ENCODE results near the gene DNAJB14. TPM values are rescaled to one million over a fixed set of nuclear protein-coding genes. Genes with fewer than 3 reads are reported as not detected.

DNAJB14 gene
- total and polyA plus RNA-seq, 2 of the 4 experiments (the other 2 are of a cell fraction): 12.9 to 15.6 TPM

DNA sequence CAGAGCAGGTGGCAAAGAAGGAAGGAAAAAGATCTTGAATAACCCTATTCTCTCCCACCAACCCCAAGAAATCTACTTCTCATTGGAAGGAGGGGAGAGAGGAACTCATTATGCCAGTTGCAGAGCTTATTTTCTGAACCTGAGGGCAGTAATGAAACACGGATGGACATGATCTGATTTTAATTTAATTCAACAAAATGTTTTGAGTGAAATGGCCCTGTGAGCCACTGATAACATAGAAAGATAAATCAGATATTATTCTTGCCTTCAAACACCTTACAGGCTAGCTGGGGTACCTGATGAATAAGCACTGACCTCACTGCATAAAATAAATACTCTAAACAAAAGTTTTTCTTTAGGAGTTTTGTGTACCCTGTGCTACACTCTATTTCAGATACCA lies 99.5 kb downstream of the DNAJB14 start:
- in situ Hi-C loops (cut with MboI; ENCODE audit: low sequenced_read_pairs) (no loop called here), dilution Hi-C loops (cut with HindIII; ENCODE audit: low sequenced_read_pairs, unreplicated experiment) (no loop called here), intact Hi-C loops (cut with micrococcal nuclease) (no loop called here)
- TF ChIP-seq RCOR1 (IDR thresholded peaks at IDR 0.05; ENCODE audit: insufficient replicate concordance, low read length) (no peak), CEBPB (IDR thresholded peaks at IDR 0.05; ENCODE audit: low read depth, low read length) (no peak), CHD1 (IDR thresholded peaks at IDR 0.05; ENCODE audit: low read depth, low read length) (no peak), POLR2A (IDR thresholded peaks at IDR 0.05; ENCODE audit: low read depth, low read length) (no peak), SMC3 (IDR thresholded peaks at IDR 0.05; ENCODE audit: low read depth, low read length) (no peak), FOS (IDR thresholded peaks at IDR 0.05; ENCODE audit: low read depth, low read length) (no peak), MAFK (IDR thresholded peaks at IDR 0.05; ENCODE audit: low read depth, low read length) (no peak), BHLHE40 (IDR thresholded peaks at IDR 0.05; ENCODE audit: low read depth, low read length) (no peak), NFE2L2 (IDR thresholded peaks at IDR 0.05; ENCODE audit: low read depth, low read length) (no peak), RFX5 (IDR thresholded peaks at IDR 0.05; ENCODE audit: low read depth, low read length) (no peak), RAD21 (IDR thresholded peaks at IDR 0.05; ENCODE audit: low read length) (no peak), MXI1 (IDR thresholded peaks at IDR 0.05; ENCODE audit: borderline replicate concordance, low read depth, low read length) (no peak), MAZ (IDR thresholded peaks at IDR 0.05; ENCODE audit: borderline replicate concordance, low read depth, low read length) (no peak)
- TF ChIP-seq, protein P1, sequence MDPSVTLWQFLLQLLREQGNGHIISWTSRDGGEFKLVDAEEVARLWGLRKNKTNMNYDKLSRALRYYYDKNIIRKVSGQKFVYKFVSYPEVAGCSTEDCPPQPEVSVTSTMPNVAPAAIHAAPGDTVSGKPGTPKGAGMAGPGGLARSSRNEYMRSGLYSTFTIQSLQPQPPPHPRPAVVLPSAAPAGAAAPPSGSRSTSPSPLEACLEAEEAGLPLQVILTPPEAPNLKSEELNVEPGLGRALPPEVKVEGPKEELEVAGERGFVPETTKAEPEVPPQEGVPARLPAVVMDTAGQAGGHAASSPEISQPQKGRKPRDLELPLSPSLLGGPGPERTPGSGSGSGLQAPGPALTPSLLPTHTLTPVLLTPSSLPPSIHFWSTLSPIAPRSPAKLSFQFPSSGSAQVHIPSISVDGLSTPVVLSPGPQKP (IDR thresholded peaks at IDR 0.05; ENCODE audit: borderline replicate concordance, low read depth, low read length): no peak
- TF ChIP-seq, protein P2, sequence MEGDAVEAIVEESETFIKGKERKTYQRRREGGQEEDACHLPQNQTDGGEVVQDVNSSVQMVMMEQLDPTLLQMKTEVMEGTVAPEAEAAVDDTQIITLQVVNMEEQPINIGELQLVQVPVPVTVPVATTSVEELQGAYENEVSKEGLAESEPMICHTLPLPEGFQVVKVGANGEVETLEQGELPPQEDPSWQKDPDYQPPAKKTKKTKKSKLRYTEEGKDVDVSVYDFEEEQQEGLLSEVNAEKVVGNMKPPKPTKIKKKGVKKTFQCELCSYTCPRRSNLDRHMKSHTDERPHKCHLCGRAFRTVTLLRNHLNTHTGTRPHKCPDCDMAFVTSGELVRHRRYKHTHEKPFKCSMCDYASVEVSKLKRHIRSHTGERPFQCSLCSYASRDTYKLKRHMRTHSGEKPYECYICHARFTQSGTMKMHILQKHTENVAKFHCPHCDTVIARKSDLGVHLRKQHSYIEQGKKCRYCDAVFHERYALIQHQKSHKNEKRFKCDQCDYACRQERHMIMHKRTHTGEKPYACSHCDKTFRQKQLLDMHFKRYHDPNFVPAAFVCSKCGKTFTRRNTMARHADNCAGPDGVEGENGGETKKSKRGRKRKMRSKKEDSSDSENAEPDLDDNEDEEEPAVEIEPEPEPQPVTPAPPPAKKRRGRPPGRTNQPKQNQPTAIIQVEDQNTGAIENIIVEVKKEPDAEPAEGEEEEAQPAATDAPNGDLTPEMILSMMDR (conservative IDR thresholded peaks at IDR 0.05; ENCODE audit: low read depth, low read length): no peak
- TF ChIP-seq, protein P3, sequence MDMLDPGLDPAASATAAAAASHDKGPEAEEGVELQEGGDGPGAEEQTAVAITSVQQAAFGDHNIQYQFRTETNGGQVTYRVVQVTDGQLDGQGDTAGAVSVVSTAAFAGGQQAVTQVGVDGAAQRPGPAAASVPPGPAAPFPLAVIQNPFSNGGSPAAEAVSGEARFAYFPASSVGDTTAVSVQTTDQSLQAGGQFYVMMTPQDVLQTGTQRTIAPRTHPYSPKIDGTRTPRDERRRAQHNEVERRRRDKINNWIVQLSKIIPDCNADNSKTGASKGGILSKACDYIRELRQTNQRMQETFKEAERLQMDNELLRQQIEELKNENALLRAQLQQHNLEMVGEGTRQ (IDR thresholded peaks at IDR 0.05; ENCODE audit: low read depth, low read length): no peak
- Histone ChIP-seq H3K56ac (ENCODE audit: extremely low read depth, insufficient read depth, low read length) (no peak overlapping the region), H4K20me1 (ENCODE audit: insufficient read depth, low read length) (no peaks in the 10 kb centered on the region), H4K8ac (ENCODE audit: low read depth in 2 of 2, low read length in 2 of 2) (no peak overlapping the region), H3K23ac (ENCODE audit: low read depth, low read length) (no peak overlapping the region), H3K4ac (ENCODE audit: low read depth, low read length) (no peak overlapping the region), H3K27ac (ENCODE audit: insufficient read depth, low read length) (no peak overlapping the region), H2AK9ac (replicated peaks; ENCODE audit: low read depth, low read length, poor library complexity) (no peak overlapping the region), H3K79me1 (ENCODE audit: low read depth in 1 of 2, low read length in 2 of 2) (no peaks in the 10 kb centered on the region), H3K9ac (ENCODE audit: low read depth, low read length) (no peak overlapping the region), H2BK20ac (ENCODE audit: low read depth, low read length) (no peak overlapping the region), H3K14ac (replicated peaks; ENCODE audit: low read depth, low read length) (no peak overlapping the region), H3K9me3 (ENCODE audit: control insufficient read depth, insufficient read depth, low read length) (no peaks in the 10 kb centered on the region), H4K91ac (ENCODE audit: insufficient read depth, low read depth, low read length) (no peak overlapping the region), H2BK15ac (ENCODE audit: low read depth, low read length) (no peak overlapping the region), H3K18ac (ENCODE audit: low read depth, low read length) (no peak overlapping the region), H3K4me2 (ENCODE audit: low read depth, low read length) (no peak overlapping the region), H3K4me3 (ENCODE audit: insufficient read depth, low read depth, low read length) (no peak overlapping the region), H3K4me1 (ENCODE audit: control insufficient read depth, insufficient read depth, low read length) (no peaks in the 10 kb centered on the region), H3K9me1 (ENCODE audit: insufficient read depth, low read length) (no peaks in the 10 kb centered on the region), H2BK5ac (ENCODE audit: low read depth, low read length, poor library complexity, severe bottlenecking) (no peak overlapping the region), H3K27me3 (ENCODE audit: control insufficient read depth, insufficient read depth, low read length) (peaks cover 2% of the 10 kb centered on the region; the same call in 1 of the 2 replicates), H3K36me3 (ENCODE audit: control insufficient read depth, insufficient read depth, low read length) (no peaks in the 10 kb centered on the region), H2BK120ac (ENCODE audit: low read depth, low read length) (no peak overlapping the region), H4K5ac (ENCODE audit: low read depth, low read length) (no peak overlapping the region), H2AFZ (replicated peaks; ENCODE audit: low read length, poor library complexity) (no peak overlapping the region), H2AK5ac (ENCODE audit: low read depth, low read length) (no peak overlapping the region)
- CTCF ChIA-PET: no interaction called here
- DNase-seq (no peak), ATAC-seq (ENCODE audit: low read depth) (no peak)
- WGBS, 2 experiments (ENCODE audit: extremely low coverage in 2 of 2, insufficient read length in 1 of 2): no CpG with 5 or more reads among the region's 1 CpG
- no TSS peak for BruUV-seq (replicated peaks)
- POLR2A ChIA-PET (ENCODE audit: unreplicated experiment): no interaction called here
